Sigmoid colon (tissue), 4 donors: Measurements from ENCODE around the gene TALDO1.

ENCODE experiments used
- CTCF ChIP-seq, 4 experiments: fragments of 450-650 bp in 3 of 4; fragments of 200-600 bp in 1 of 4; IDR thresholded peaks; one replicate each; pipeline ENCODE4 v1.5.1; 2016 to 2019; ENCODE audit warnings: antibody characterized with exemption in 4 of 4, mild to moderate bottlenecking in 3 of 4, moderate library complexity in 2 of 4
- POLR2A ChIP-seq, 2 donors: fragments of 450-650 bp; IDR thresholded peaks; one replicate each; pipeline ENCODE4 v1.6.1; 2016; ENCODE audit warnings: antibody characterized with exemption in 2 of 2, mild to moderate bottlenecking in 2 of 2, moderate library complexity in 2 of 2
- POLR2AphosphoS5 ChIP-seq, 4 donors: sonication (generic); formaldehyde crosslinking; IDR thresholded peaks; one replicate each; pipeline ENCODE4 v1.6.1; 2017; ENCODE audit warnings: antibody characterized with exemption in 4 of 4

DNA sequence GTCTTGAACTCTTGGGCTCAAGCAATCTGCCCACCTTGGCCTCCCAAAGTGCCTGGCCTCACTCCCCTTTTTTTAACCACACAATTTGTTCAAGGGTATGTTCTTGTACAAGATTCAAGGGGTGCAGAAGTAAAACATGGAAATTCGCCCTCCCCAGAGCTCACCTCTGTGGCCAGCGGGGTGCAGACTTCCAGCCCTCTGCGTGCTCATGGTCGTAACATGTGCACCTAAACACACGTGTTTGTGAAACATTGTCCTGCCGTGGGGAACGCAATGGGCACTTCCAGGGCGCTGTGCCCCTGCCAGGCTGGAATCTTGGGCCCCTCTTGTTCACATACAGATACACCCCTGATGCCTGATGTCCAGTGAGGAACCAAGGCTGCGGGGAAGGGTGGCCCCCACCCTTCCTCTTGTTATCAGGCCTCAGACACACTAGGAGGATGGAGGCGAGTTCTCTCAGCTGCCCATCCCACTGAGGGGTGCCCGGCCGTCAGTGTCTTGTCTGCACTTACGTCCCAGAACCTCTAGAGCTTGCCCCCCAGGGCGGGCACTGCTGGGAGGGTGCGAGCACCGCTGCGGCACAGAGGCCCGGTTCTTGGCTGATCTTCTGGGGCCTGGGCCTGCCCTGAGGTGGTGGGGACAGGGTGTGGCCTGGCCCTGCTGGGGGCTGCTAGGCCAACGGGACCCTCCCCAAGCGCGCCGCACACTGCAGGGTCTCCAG is 45.4 kb upstream of the TALDO1 start:
- TF ChIP-seq CTCF (IDR thresholded peaks at IDR 0.05) (no peak), POLR2A (IDR thresholded peaks at IDR 0.05) (no peak), POLR2AphosphoS5 (IDR thresholded peaks at IDR 0.05) (no peak)
